Frontal cortex (tissue), 4 donors: Measurements from ENCODE around the gene ZNF660. TPM values are rescaled to one million over a fixed set of nuclear protein-coding genes. Genes with fewer than 3 reads are reported as not detected.
"Not testable (repeated sequence)": the region's sequence is repeated elsewhere in the genome, so short reads cannot be mapped to it uniquely, and the experiment has no call there.

Source experiments
- DNase-seq, 2 donors: peaks; one replicate each; pipeline ENCODE4 v3.0.0; 2012; ENCODE audit warnings: low spot score in 2 of 2
- FAIRE-seq: peaks from 2 replicates; lab custom pipeline; 2012; peaks lifted over from hg19 to GRCh38; lab: Jason Lieb, UNC
- total RNA-seq: library from RNA; depleted of rRNA; stranded (reverse); fragments of >200 nt; gene quantifications from one replicate; pipeline ENCODE4 v1.2.3, GENCODE V29; 2014
- donor health status: control.
- donor health status: control.
- donor health status: control.

ZNF660 gene
- 11.8 TPM for total RNA-seq

DNA sequence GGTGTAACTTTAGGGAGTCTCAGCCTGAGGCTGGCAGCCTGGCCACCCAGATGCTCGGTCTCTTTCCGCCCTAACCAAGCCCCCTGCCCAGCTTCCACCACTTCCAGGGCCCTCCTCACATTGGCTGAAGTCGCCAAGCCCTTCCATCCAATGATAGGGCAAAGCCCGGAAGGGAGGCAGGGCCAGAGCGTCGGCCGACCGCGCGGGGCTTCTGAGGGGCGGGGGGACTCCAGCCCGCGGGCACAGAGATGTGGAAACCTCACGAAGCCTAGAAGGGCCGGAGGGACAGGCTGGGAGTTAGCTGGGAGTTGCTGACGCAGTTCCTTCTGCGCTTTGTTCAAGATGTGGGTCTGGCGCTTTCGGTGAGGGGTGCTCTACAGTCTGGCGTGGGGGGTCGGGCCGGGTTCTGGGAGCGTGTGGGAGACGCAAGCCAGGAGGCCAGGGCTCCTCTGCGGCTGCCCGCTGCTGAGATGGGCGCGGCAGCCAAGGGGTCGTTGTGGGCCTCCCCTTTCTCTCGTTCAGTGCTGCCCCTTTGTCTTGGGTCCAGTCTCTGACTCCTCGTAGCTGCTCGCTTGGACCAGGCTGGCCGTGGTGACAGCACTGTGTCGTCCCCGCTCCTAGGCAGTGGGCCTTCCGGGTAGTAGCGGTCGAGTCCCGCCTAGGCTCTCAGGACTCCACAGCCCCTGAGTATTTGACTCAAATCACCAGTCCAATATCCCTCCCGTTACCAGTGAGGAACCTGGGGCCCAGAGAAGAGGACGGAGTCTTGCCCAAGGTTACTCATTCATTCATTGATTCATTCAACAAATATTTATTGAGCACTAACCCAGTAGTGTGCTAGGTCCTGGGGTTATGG, at the start of gene ZNF660:
TSS of gene ZNF660 (plus strand) at position 319 of the 856 bp plus-strand sequence. CDS start 9,230 bp downstream, outside the sequence.
- DNase-seq, result peak; percentile 67 to 84
- FAIRE-seq, result no peak

DNA sequence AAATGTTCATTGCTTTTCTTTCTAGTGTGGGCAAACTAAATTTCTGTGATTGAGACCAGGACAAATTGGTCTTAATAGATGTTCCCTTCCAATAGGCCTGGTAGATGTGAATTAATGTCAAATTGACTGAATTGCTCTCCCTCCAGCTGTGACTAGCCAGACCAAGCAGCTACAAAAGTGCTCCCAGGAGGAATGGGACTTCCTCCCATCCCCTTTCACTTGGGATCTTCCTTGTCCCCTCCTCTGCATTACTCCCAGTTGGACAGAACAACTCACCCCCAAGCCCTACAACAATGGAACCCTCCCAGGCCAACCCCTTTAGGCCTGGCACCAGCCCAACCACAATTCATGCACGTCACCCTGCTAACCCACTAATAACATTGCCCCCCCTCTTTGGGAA, 49.4 kb upstream of the ZNF660 start:
- DNase-seq, result no peak
- FAIRE-seq, result no peak

DNA sequence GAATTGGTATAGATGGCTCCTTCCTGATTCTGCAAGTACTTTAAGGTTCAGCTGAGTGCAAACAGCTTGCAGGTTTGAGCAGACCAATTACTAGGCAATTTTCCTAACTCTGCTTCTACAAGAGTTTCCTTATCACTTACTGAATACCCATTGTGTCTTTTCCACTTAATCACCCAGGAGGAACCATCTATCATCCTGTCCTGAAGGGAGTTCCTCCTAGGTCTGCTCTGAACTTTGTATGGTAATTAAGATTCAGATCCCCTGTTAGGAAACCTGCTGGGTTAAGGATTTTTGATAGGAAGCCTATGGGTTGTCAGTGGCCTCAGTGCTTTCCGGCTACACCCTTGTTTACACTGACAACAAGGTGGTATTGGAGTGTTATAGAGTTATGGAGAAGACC, 40.0 kb upstream of the ZNF660 start:
- not testable (repeated sequence) for FAIRE-seq, DNase-seq

DNA sequence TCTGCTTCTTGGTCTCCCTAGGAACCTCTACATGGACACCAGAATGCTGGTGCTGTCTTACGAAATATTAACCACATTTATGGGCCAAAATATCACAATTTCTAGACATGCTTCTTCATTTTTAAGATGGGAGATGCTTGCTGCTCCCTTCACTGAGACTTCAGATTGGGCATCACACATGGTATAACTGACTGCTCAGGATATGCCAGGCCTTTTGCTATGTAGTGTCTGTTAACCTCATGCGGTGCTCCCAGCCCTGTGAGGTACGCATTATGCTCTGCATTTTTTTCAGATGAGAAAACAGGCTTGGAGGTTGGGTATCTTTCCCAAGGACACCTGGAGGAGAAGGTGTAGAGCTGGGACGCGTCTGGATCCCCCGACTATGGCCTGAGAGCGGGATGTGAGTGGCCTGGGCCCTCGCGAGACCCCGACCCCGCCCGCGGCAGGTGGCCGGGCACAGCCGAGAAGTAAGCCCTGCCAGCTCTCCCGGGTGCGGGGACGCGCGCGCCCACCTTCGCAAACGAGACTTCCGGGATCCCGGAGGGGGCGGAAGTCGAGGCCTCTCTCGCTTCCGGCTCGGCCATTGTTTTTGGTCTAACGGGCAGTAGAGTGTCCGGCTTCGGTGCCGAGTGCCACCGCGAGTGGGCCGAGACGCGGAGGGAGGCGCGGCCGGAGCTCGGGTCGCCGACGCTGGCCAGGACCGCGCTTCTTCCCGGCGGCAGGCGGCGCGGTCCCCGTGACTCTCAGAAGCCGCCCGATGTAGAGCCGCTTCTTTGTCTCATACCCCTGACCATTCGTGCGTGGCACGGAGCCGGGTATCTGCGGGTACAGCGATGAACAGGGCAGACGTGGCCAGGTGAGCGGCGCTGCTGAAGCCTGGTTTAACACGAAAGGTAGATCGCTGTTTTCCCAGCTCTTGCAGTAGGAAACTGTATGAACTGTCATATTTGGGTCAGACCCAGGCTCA, 29.9 kb upstream of the ZNF660 start, which contains the start of gene ZKSCAN7:
TSS of gene ZKSCAN7 (plus strand) at position 568 of the 967 bp plus-strand sequence. CDS start 1,855 bp downstream, outside the sequence.
- peak; percentile 70 to 82 for DNase-seq
- no peak for FAIRE-seq

DNA sequence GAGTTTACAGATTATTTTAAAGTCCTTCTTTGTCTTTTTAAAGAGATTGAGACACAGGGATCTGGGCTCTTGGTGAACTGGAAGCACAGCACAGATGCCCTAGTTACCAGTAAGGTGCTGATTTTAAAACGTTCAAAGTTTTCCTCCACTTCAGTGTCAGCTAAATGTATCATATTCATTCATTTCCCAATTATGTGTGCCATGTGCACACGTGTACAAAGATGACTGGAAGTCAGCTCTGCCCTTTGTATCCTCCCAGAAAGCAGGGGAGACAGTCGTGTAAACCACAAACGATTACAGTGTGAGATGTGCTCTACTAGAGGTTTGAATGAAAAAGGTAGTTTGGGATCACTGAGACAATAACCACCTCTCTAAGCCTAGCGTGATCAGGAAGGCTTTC, 29.0 kb upstream of the ZNF660 start:
- FAIRE-seq, result no peak

DNA sequence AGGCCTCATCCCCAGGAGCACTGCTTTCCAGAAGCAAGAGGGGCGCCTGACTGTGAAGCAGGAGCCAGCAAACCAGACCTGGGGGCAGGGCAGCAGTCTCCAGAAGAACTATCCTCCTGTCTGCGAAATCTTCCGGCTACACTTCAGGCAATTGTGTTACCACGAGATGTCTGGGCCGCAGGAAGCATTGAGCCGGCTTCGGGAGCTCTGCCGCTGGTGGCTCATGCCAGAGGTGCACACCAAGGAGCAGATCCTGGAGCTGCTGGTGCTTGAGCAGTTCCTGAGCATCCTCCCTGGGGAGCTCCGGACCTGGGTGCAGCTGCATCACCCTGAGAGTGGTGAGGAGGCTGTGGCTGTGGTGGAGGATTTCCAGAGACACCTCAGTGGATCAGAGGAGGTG, 27.7 kb upstream of the ZNF660 start:
- no peak for DNase-seq
- no peak for FAIRE-seq

More for the DNA sequence above, 29.0 kb upstream of the ZNF660 start:
- DNase-seq, result peak in 1 of 2 donors; percentile 12

DNA sequence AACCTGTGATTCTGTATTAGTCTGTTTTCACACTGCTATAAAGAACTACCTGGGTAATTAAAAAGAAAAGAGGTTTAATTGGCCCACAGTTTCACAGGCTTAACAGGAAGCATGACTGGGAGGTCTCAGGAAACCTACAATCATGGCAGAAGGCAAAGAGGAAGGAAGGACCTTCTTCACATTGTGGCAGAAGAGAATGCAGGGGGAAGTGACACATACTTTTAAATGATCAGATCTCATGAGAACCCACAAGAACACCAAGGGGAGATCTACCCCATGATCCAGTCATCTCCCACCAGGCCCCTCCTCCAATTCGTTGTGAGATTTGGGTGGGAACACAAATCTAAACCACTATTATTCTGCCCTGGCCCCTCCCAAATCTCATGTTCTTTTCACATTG, 23.7 kb upstream of the ZNF660 start:
- DNase-seq, result no peak
- FAIRE-seq, result no peak

DNA sequence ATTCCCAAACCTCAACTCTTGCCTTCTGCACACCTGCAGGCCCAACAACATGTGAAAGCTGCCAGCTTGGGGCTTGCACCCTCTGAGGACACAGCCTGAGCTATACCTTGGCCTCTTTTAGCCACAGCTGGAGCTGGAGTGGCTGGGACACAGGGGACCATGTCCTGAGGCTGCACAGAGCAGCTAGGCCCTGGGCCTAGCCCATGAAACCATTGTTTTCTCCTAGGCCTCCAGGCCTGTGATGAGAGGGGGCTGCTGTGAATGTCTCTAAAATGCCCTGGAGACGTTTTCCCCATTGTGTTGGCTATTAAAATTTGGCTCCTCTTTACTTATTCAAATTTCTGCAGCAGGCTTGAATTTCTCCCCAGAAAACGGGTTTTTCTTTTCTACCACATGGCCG, 22.6 kb upstream of the ZNF660 start:
- no peak for FAIRE-seq
- no peak for DNase-seq

DNA sequence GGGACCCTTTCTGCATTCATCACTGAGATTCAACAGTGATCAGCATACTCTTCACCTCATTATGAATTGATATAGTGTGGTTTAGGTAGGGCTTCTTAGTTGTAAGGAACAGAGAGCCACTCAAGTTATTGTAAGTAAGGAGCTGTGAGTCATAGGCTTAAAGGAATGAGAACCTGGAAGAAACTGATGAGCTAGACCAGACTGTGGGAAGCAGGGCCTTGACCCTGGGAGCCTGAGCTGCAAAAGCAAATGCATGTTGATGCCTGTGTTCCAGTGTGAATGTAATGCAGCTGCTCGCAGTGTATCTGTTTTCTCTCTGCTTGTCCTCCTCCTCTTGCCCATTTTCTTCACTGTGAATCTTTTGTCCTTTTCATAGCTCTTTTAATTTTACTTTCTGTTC, 16.2 kb upstream of the ZNF660 start:
- DNase-seq (no peak), FAIRE-seq (no peak)

DNA sequence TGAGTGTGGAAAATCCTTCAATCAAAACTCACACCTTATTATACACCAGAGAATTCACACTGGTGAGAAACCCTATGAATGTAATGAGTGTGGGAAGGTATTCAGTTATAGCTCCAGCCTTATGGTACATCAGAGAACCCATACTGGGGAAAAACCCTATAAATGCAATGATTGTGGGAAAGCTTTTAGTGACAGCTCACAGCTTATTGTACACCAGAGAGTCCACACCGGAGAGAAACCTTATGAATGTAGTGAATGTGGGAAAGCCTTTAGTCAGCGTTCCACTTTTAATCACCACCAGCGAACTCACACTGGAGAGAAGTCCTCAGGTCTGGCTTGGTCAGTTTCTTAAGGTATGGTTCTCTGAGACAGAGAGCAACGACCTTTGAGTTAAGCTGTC, 13.7 kb upstream of the ZNF660 start:
- DNase-seq (no peak), FAIRE-seq (no peak)

DNA sequence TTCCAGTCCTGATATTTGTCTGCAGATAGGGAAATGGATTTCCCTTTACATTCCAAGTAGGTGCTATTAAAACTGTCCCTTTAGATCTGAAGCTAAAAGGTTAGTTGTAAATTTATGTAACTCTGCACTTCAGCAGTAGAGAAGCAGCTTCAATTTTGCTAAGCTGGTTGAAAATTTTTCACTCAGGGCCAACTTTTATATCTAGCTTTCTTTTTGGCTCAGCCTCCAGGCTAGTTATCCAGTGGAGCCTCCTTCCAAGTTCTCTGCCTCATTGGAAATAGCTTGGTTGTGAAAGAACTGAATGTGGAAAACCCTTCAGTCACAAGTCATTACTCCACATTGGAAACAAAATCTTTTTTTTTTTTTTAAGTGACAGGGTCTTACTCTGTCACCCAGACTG, 8.2 kb upstream of the ZNF660 start:
- no peak for FAIRE-seq
- no peak for DNase-seq

DNA sequence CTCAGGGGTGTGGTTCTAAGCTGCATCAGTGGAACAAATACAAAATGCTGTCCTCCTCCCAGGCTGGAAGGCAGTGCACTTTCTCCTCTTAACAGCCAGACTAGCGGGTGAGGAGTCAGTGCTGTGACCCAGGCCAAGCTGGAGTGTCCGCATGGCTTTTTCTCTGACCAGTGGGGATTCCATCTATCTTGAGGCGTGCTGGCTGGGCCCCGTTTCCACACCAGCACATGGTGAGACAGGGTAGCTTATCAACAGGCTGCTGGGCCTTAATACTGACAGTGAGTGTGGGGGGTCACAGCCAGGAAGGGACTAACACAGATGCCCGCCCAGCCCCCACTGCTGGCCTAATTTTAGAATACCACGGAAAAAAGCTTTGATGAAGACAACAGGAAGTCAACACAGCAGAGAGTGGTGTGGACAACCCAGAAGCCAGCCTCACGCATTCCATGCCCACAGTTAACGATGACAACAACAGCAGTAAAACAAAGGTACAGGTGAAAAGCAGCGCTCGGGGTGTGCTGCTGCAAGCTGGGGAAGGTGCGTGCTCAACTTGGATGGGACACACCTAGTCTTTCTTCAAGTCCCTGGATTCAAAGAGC, 7.3 kb upstream of the ZNF660 start:
- not testable (repeated sequence) for DNase-seq, FAIRE-seq

DNA sequence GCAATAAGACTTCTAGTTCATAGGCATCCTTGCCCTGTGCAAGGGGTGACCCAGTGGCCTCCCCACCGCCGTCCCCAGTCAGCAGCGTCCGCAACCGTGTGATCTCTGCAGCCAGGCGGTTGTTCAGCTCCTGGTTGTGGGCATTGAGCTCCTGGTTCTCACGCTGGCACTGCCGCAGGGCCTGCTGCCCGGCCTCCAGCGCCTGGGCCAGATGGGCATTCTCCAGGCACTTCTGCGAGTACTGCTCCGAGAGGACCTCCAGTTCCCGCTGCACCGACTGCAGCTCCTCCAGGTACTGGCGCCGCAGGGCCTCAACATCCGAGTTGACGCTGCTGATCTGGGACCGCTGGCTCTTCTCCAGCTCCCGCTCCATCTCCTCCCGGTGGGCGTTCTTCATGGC, 6.4 kb upstream of the ZNF660 start:
- FAIRE-seq, DNase-seq: not testable (repeated sequence)

DNA sequence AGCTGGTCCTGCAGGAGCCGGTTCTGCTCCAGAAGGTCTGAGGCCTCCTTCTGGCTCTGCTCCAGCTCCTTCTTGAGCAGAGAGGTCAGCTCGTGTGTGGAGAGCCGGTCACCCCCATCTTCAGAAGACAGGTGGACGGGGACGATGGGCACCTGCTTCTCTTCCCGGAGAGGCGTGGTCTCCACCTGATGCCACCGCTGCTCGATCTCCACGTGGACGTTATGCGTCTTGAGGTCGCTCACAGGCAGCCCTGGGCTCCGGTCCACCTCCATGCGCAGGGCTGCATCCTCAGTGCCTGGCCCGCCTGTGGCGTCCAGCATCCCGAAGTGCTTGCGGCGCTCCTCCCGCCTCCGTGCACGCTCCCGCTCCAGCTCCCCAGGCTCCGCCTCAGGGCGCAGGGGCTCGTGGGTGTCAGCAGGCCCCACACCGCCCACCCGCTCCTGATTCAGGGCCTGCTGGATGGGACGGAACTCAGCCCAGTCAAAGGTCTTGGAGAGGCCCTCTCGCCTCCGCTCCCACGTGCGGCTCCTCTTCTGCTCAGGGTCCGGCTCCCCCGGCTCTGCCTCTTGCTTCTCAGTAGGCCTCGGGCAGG, 5.7 kb upstream of the ZNF660 start:
- FAIRE-seq, DNase-seq: not testable (repeated sequence)

DNA sequence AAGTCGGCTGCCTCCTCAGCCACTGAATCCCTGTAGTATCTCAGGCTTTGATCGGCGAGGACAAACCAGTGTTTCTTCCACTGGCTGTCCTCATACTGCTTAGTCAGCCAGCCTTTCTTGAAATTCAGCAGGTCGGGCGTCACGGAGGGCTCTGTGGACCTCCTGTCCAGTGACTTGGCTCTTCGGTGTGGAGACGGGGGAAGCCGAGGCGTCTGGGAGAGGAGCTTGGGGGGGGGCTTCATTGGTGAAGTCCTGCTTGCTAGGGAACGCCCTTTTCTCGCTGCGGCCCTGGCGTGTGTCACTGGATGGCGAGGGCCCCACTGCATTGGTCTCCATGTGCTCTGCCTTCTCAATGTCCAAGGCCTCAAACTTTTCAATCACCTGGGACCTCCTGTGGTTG, 5.0 kb upstream of the ZNF660 start:
- not testable (repeated sequence) for FAIRE-seq

DNA sequence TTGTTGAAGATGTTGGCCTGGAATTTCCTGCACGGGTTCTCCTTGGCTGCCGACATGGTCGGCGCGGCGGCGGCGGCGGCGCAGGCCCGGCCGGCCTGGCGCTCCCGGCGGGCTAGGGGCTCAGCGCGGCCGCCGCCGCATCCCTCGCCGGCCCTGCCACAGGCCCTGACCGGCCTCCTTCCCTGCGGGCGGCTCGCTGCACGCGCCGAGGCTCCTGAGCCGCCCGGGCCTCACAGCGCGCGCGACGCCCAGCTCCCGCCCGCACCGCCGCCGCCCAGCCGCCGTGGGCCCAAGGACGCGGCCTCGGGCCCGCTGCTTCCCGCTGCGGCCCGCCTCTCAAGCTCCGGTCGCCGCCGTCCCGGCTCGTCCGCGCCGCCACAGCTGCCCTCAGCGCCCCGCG, 3.8 kb upstream of the ZNF660 start:
- DNase-seq, FAIRE-seq: not testable (repeated sequence)

More for the DNA sequence above, 5.0 kb upstream of the ZNF660 start:
- not testable (repeated sequence) for DNase-seq

DNA sequence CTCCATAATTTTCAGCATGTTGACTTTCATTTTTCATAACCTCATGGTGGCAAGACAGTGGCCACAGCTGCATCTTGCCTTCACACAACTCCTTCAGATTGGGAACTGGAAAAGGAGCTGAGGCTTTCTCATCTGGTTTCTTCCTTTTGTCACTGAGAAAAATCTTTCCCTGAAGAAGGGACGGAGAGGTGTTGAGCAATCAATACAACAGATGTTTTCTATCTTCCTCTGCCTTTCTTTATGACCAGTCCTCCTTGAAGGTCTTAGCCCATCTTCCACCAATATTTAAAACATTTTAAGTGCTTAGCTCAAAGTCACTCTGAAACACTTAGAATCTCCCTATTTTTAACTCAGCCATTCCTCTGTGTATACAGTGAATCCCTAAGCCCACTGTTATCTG, 11.9 kb downstream of the ZNF660 start:
- no peak for DNase-seq
- no peak for FAIRE-seq

DNA sequence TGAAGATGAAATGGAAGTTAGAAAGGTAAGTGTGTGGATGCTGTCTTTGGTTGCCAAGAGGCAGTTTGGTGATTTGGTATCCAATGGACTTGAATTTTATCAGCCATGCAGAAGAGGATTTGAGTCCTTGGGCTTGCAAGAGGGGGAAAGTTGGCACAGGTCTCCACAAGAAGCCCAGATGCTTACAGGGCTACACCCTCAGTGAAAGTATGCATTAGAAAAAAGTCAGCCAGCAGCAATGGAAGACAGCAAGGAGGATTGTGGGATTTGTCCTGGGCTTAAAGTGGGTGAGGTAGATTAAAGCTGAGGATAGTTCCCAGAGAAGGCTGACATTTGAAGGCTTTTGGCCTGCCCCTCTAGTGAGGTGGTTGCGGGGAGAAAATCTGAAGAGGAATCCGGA, 17.0 kb downstream of the ZNF660 start:
- FAIRE-seq, result no peak
- no peak for DNase-seq

DNA sequence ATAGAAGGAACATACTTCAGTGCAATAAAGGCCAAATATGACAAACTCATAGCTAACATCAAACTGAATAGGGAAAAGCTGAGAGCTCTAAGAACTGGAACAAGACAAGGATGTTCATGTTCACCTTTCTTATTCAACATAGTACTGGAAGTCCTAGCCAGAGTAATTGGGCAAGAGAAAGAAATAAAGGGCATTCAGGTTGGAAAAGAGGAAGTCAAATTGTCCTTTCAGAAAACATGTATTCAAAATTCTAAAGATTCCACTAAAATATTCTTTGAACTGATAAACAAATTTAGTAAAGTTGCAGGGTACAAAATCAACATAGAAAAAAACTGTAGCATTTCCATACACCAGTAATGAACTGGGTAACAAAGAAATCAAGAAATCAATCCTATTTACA, 27.9 kb downstream of the ZNF660 start:
- DNase-seq (no peak), FAIRE-seq (no peak)
